AG08395 (cell line): ENCODE results near the gene VIPR2.

Experiments used
- DNase-seq: peaks from one replicate; pipeline ENCODE4 v3.0.0; 2012; ENCODE audit warnings: mixed read lengths, low spot score

Gene VIPR2

GRCh38 chr7:159039716-159040115 lies 105.0 kb downstream of the VIPR2 start:
- DNase-seq = no peak

- no peak for DNase-seq
These were observed 106.6 kb downstream of the VIPR2 start for GRCh38 chr7:159038066-159038465.

GRCh38 chr7:159036916-159037605 lies 107.6 kb downstream of the VIPR2 start:
- no peak for DNase-seq

- no peak for DNase-seq
These were observed 109.0 kb downstream of the VIPR2 start for GRCh38 chr7:159035571-159036073.

GRCh38 chr7:159034988-159035387 lies 109.7 kb downstream of the VIPR2 start:
- no peak for DNase-seq

- no peak for DNase-seq
These were observed 110.3 kb downstream of the VIPR2 start for GRCh38 chr7:159034394-159034793.

GRCh38 chr7:159033956-159034355 lies 110.7 kb downstream of the VIPR2 start:
- DNase-seq = no peak

- no peak for DNase-seq
These were observed 111.2 kb downstream of the VIPR2 start for GRCh38 chr7:159033473-159033825.

- no peak for DNase-seq
These were observed 111.8 kb downstream of the VIPR2 start for GRCh38 chr7:159032753-159033472.

GRCh38 chr7:159032322-159032721 lies 112.3 kb downstream of the VIPR2 start:
- DNase-seq = no peak

GRCh38 chr7:159031750-159032149 lies 112.9 kb downstream of the VIPR2 start:
- DNase-seq = no peak

GRCh38 chr7:159031135-159031701 lies 113.4 kb downstream of the VIPR2 start:
- no peak for DNase-seq

- DNase-seq = no peak
These were observed 114.1 kb downstream of the VIPR2 start for GRCh38 chr7:159030490-159031134.

GRCh38 chr7:159028508-159029401 lies 115.9 kb downstream of the VIPR2 start:
- no peak for DNase-seq

- no peak for DNase-seq
These were observed 116.7 kb downstream of the VIPR2 start for GRCh38 chr7:159027789-159028507.

GRCh38 chr7:159027056-159027788 lies 117.4 kb downstream of the VIPR2 start:
- no peak for DNase-seq

- no peak for DNase-seq
These were observed 118.2 kb downstream of the VIPR2 start for GRCh38 chr7:159026271-159027055.

- no peak for DNase-seq
These were observed 119.4 kb downstream of the VIPR2 start for GRCh38 chr7:159025161-159025779.
